A204.1 (cell line): ENCODE data around the gene FNDC10.
"Not testable (repeated sequence)": the region's sequence is repeated elsewhere in the genome, so short reads cannot be mapped to it uniquely, and the experiment has no call there.

Experiments
- FAIRE-seq: peaks from 2 replicates; lab custom pipeline; 2012; peaks lifted over from hg19 to GRCh38; lab: Jason Lieb, UNC

The FNDC10 gene

GRCh38 chr1:1599935-1600860 lies at the start of gene FNDC10:
TSS of gene FNDC10 (minus strand) at chr1:1600135. CDS start at chr1:1600015, 120 bp downstream.
- FAIRE-seq, result no peak

- FAIRE-seq, result not testable (repeated sequence)
Measured at GRCh38 chr1:1648265-1648664, 48.3 kb upstream of the FNDC10 start.

GRCh38 chr1:1647567-1648241 lies 47.8 kb upstream of the FNDC10 start:
- FAIRE-seq, result not testable (repeated sequence)

- FAIRE-seq, result not testable (repeated sequence)
Measured at GRCh38 chr1:1646326-1646725, 46.4 kb upstream of the FNDC10 start.

- not testable (repeated sequence) for FAIRE-seq
Measured at GRCh38 chr1:1640711-1641461, 41.0 kb upstream of the FNDC10 start.

- not testable (repeated sequence) for FAIRE-seq
Measured at GRCh38 chr1:1640081-1640480, 40.1 kb upstream of the FNDC10 start.

- FAIRE-seq, result not testable (repeated sequence)
Measured at GRCh38 chr1:1639368-1639767, 39.4 kb upstream of the FNDC10 start.

- FAIRE-seq, result not testable (repeated sequence)
Measured at GRCh38 chr1:1638528-1638927, 38.6 kb upstream of the FNDC10 start.

GRCh38 chr1:1637479-1637875 lies 37.5 kb upstream of the FNDC10 start:
- not testable (repeated sequence) for FAIRE-seq

GRCh38 chr1:1636621-1637478 lies 36.9 kb upstream of the FNDC10 start:
- FAIRE-seq, result not testable (repeated sequence)

GRCh38 chr1:1634613-1635012 lies 34.7 kb upstream of the FNDC10 start:
- FAIRE-seq, result not testable (repeated sequence)

GRCh38 chr1:1633409-1633808 lies 33.5 kb upstream of the FNDC10 start:
- not testable (repeated sequence) for FAIRE-seq

- no peak for FAIRE-seq
Measured at GRCh38 chr1:1631782-1632420, 32.0 kb upstream of the FNDC10 start, which contains the start of gene MMP23B. TSS of gene MMP23B (plus strand) at chr1:1632173. CDS start at chr1:1632219, 46 bp downstream.

- FAIRE-seq, result no peak
Measured at GRCh38 chr1:1630965-1631781, 31.2 kb upstream of the FNDC10 start.

- FAIRE-seq, result no peak
Measured at GRCh38 chr1:1630191-1630964, 30.4 kb upstream of the FNDC10 start.

GRCh38 chr1:1629430-1630190 lies 29.7 kb upstream of the FNDC10 start:
- FAIRE-seq, result no peak

- no peak for FAIRE-seq
Measured at GRCh38 chr1:1628754-1629429, 29.0 kb upstream of the FNDC10 start.
